Prostate gland (tissue), 2 donors: ENCODE data around the gene NCBP1. TPM values are rescaled to one million over a fixed set of nuclear protein-coding genes. Genes with fewer than 3 reads are reported as not detected.

Experiments
- DNase-seq: peaks from one replicate; pipeline ENCODE4 v3.0.0-alpha.2; 2019; ENCODE audit warnings: low spot score
- H3K27ac ChIP-seq, 2 donors: fragments of 200-600 bp; sonication (generic); 2 replicates each; pipeline ENCODE4 v1.5.1; 2017 to 2019
- H3K27me3 ChIP-seq: fragments of 200-600 bp; sonication (generic); replicated peaks from 2 replicates; pipeline ENCODE4 v1.5.1; 2019; ENCODE audit not compliant: insufficient read depth
- H3K36me3 ChIP-seq, 2 donors: fragments of 200-600 bp; sonication (generic); 1 replicate in 1 of 2; 2 replicates in 1 of 2; pipeline versions ENCODE4 v1.5.1 to v1.8.1; 2017 to 2019
- H3K4me1 ChIP-seq: fragments of 200-600 bp; sonication (generic); replicated peaks from 2 replicates; pipeline ENCODE4 v1.5.1; 2019
- H3K4me3 ChIP-seq, 2 donors: fragments of 200-600 bp; sonication (generic); 2 replicates each; pipeline ENCODE4 v1.5.1; 2017 to 2019
- H3K9me3 ChIP-seq: fragments of 200-600 bp; sonication (generic); 2 replicates; pipeline ENCODE4 v1.5.1; 2017
- CTCF ChIP-seq, 4 experiments: fragments of 200-600 bp in 2 of 4; fragments of 450-650 bp in 2 of 4; sonication (generic) in 2 of 4; IDR thresholded peaks; 1 replicate in 3 of 4; 2 replicates in 1 of 4; pipeline ENCODE4 v1.5.1; 2016 to 2019; ENCODE audit warnings: antibody characterized with exemption in 4 of 4, mild to moderate bottlenecking in 2 of 4, moderate library complexity in 2 of 4
- POLR2A ChIP-seq: fragments of 450-650 bp; IDR thresholded peaks from one replicate; pipeline ENCODE4 v1.6.1; 2016; ENCODE audit warnings: antibody characterized with exemption, mild to moderate bottlenecking
- POLR2AphosphoS5 ChIP-seq: sonication (generic); formaldehyde crosslinking; IDR thresholded peaks from one replicate; pipeline ENCODE4 v1.6.1; 2017; ENCODE audit warnings: antibody characterized with exemption
- WGBS: methylation state at CpG from one replicate; pipeline ENCODE4 v1.1.5; 2018; 5-methylcytosine and 5-hydroxymethylcytosine counted together
- intact Hi-C: fragments of 100-400 bp; cut with DNase I; formaldehyde crosslinking; loops from one replicate; pipeline ENCODE4 v1.14.2; 2022
- total RNA-seq, 2 donors: library from RNA; depleted of rRNA; stranded (reverse); fragments of >200 nt; gene quantifications; one replicate each; pipeline ENCODE4 v1.1.0, GENCODE V29; 2016

NCBP1 gene
- total RNA-seq, 2 donors from 2014 or later, result 18.1 to 18.3 TPM

DNA sequence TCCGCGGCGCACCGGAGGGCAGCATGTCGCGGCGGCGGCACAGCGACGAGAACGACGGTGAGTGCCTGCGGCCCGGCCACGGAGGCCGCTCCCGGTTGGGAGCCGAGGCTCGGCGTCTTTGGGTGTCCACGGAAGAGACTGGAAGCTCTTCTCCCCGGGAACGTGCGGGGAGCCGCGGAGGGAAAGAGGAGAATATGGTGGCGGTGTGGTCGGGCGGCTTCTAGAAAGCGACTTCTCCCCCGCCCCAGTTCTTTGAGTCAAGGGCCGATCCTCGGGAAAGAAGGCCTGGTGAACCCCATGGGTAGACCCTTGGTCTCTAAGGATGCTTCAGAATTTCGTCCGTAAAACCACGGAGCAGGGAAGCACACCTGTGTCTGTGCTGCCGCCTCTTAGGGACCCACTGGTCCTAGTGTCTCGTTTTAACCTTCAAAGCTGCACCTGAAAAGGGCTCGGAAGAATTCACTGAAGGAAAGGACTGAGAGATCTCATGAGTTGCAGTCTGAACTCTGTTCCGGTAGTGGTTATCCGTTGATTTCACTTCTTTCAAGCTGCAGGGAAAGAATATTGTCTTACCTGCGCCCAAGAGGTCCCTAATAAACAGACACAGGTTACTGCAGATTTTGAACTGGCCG lies 354 bp downstream of the NCBP1 start:
- Histone ChIP-seq H3K4me1 (no peaks in the 10 kb centered on the region), H3K27ac (peak overlapping the region; percentile 97 to 98)

DNA sequence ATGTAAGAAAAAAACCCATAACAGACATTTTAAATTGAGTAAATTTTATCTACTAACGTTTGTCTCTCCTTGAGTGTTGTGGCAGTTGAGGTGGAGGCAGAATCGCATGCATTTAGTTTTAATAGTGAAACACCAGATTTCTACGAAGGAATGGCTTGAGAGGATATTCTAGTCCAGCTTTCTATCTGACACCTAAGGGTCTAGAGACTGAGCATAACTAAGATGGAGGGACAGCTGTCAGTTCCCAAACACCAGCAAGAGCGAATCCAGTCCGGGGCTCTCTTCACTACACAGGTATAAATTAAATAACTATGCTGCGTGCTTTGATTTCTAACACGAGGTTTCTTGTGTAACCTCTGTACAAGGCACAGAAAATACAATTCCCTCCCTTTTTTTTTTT lies 1.4 kb downstream of the NCBP1 start:
- intact Hi-C loops, result no loop called here

More for the DNA sequence above, 354 bp downstream of the NCBP1 start:
- Histone ChIP-seq H3K27me3 (no peaks in the 10 kb centered on the region), H3K36me3 (no peaks in the 10 kb centered on the region), H3K4me3 (peak overlapping the region; percentile 62 to 83), H3K9me3 (no peaks in the 10 kb centered on the region)
- WGBS, result under 1% methylated on average over 20 of the region's 43 CpGs
- DNase-seq, result no peak
- intact Hi-C loops, result no loop called here
- TF ChIP-seq POLR2A (no peak), POLR2AphosphoS5 (no peak), CTCF (IDR thresholded peaks at IDR 0.05) (peak in 2 of 4 experiments; percentile 0 to 1)

GRCh38 chr9:97636903-97637302 lies 3.3 kb downstream of the NCBP1 start:
- no peak for DNase-seq
- WGBS, result 86% methylated on average over 3 of the region's 3 CpGs
- Histone ChIP-seq H3K27me3 (no peaks in the 10 kb centered on the region), H3K4me3 (no peak overlapping the region), H3K27ac (no peak overlapping the region), H3K9me3 (no peaks in the 10 kb centered on the region), H3K36me3 (no peaks in the 10 kb centered on the region), H3K4me1 (no peaks in the 10 kb centered on the region)
- no peak for TF ChIP-seq CTCF (IDR thresholded peaks at IDR 0.05)
- TF ChIP-seq POLR2AphosphoS5, result no peak
- TF ChIP-seq POLR2A, result no peak
- intact Hi-C loops, result no loop called here

More for the DNA sequence above, 1.4 kb downstream of the NCBP1 start:
- WGBS, result 66% methylated on average over 7 of the region's 7 CpGs
- no peak overlapping the region for H3K27ac ChIP-seq
- TF ChIP-seq POLR2AphosphoS5 (no peak), CTCF (IDR thresholded peaks at IDR 0.05) (no peak), POLR2A (no peak)
- no peaks in the 10 kb centered on the region for H3K4me1 ChIP-seq
- no peaks in the 10 kb centered on the region for H3K9me3 ChIP-seq
- no peak for DNase-seq
- H3K27me3 ChIP-seq, result no peaks in the 10 kb centered on the region
- H3K4me3 ChIP-seq, result no peak overlapping the region
- H3K36me3 ChIP-seq, result no peaks in the 10 kb centered on the region

- Histone ChIP-seq H3K36me3 (no peaks in the 10 kb centered on the region), H3K4me1 (no peaks in the 10 kb centered on the region), H3K27me3 (no peaks in the 10 kb centered on the region), H3K27ac (no peak overlapping the region), H3K4me3 (no peak overlapping the region), H3K9me3 (no peaks in the 10 kb centered on the region)
- TF ChIP-seq POLR2A, result no peak
- no peak for TF ChIP-seq CTCF (IDR thresholded peaks at IDR 0.05)
- no peak for TF ChIP-seq POLR2AphosphoS5
- intact Hi-C loops, result no loop called here
- no peak for DNase-seq
- 58% methylated on average over 3 of the region's 3 CpGs for WGBS
Observed at GRCh38 chr9:97638666-97639065, 5.0 kb downstream of the NCBP1 start.

GRCh38 chr9:97640325-97640724 lies 6.7 kb downstream of the NCBP1 start:
- WGBS, result 76% methylated on average over 2 of the region's 2 CpGs
- H3K4me3 ChIP-seq, result no peak overlapping the region
- H3K27ac ChIP-seq, result no peak overlapping the region
- intact Hi-C loops, result no loop called here
- no peaks in the 10 kb centered on the region for H3K36me3 ChIP-seq
- DNase-seq, result peak; percentile 8
- no peaks in the 10 kb centered on the region for H3K9me3 ChIP-seq
- no peaks in the 10 kb centered on the region for H3K27me3 ChIP-seq
- H3K4me1 ChIP-seq, result no peaks in the 10 kb centered on the region
- TF ChIP-seq POLR2A (no peak), POLR2AphosphoS5 (no peak), CTCF (IDR thresholded peaks at IDR 0.05) (no peak)
